AG04449 (cell line): Measurements from ENCODE around the gene PSRC1.

ENCODE experiments used
- CTCF ChIA-PET: fragments of 350-600 bp; formaldehyde crosslinking; extraction: SDS; loops from one replicate; lab custom pipeline; 2021; ENCODE audit warnings: antibody characterized with exemption; lab: Yijun Ruan, JAX
- POLR2A ChIA-PET: fragments of 400-600, 350-600 bp; formaldehyde crosslinking; extraction: SDS; loops from one replicate; lab custom pipeline; 2020; ENCODE audit warnings: antibody characterized with exemption, inconsistent platforms; lab: Yijun Ruan, JAX
- DNase-seq: peaks from one replicate; pipeline ENCODE4 v3.0.0-alpha.2; 2010; ENCODE audit warnings: low read depth, low spot score
- H3K4me3 ChIP-seq: 2 replicates; pipeline ENCODE4 v1.5.1; 2011; ENCODE audit warnings: low read depth, mild to moderate bottlenecking, control low read depth, low read length
- CTCF ChIP-seq: IDR thresholded peaks from one replicate; pipeline ENCODE4 v1.5.1; 2011; ENCODE audit warnings: mild to moderate bottlenecking, moderate library complexity, low read length, control low read depth, inconsistent platforms; ENCODE audit not compliant: insufficient read depth; ENCODE audit errors: missing control alignments

Gene PSRC1

GRCh38 chr1:109258481-109259466 lies 24.2 kb downstream of the PSRC1 start:
- no peak overlapping the region for H3K4me3 ChIP-seq
- ChIA-PET CTCF (interaction anchor here (1.4 to 11.4 kb wide), 3 partner anchors 21 to 274 kb away, joined by 3 to 206 read pairs (median 9); partner anchors contain the start of gene SORT1), POLR2A (no interaction called here)
- TF ChIP-seq CTCF = no peak
- no peak for DNase-seq

GRCh38 chr1:109257682-109258421 lies 25.1 kb downstream of the PSRC1 start:
- ChIA-PET CTCF (interaction anchor here (0.9 to 5.6 kb wide), 4 partner anchors 22 to 275 kb away, joined by 4 to 45 read pairs (median 4); partner anchors contain the start of gene SORT1), POLR2A (no interaction called here)
- no peak for TF ChIP-seq CTCF
- no peak for DNase-seq
- H3K4me3 ChIP-seq = no peak overlapping the region

- TF ChIP-seq CTCF = no peak
- no peak for DNase-seq
- ChIA-PET POLR2A (no interaction called here), CTCF (interaction anchor here (0.7 to 5.6 kb wide), 5 partner anchors 11 to 276 kb away, joined by 3 to 45 read pairs (median 4); partner anchors contain the start of gene SORT1)
- no peak overlapping the region for H3K4me3 ChIP-seq
Measured at GRCh38 chr1:109256971-109257681, 25.8 kb downstream of the PSRC1 start.

GRCh38 chr1:109256085-109256484 lies 26.9 kb downstream of the PSRC1 start:
- DNase-seq = no peak
- ChIA-PET POLR2A (no interaction called here), CTCF (interaction anchor here (0.9 to 5.6 kb wide), 4 partner anchors 8 to 146 kb away, joined by 3 to 50 read pairs (median 37); partner anchors contain the start of gene SORT1)
- no peak for TF ChIP-seq CTCF
- no peak overlapping the region for H3K4me3 ChIP-seq

GRCh38 chr1:109255678-109256077 lies 27.3 kb downstream of the PSRC1 start:
- no peak for DNase-seq
- no peak overlapping the region for H3K4me3 ChIP-seq
- ChIA-PET POLR2A (no interaction called here), CTCF (interaction anchor here (0.9 to 5.6 kb wide), 5 partner anchors 9 to 146 kb away, joined by 3 to 50 read pairs (median 29); partner anchors contain the start of gene SORT1)
- TF ChIP-seq CTCF = no peak
